PFSK-1 (cell line): Measurements from ENCODE around the gene SRMS.

Source experiments
- FOXP2 ChIP-seq: optimal IDR thresholded peaks from 2 replicates; pipeline ENCODE3; 2011; ENCODE audit warnings: borderline replicate concordance, control low read depth, inconsistent platforms; ENCODE audit not compliant: insufficient read depth; ENCODE audit errors: extremely low read length, extremely low read depth
- POLR2AphosphoS5 ChIP-seq: IDR thresholded peaks from 2 replicates; pipeline ENCODE4 v1.6.1; 2012; ENCODE audit warnings: low read depth, mild to moderate bottlenecking, control low read depth, low read length, moderate library complexity
- SIN3A ChIP-seq: IDR thresholded peaks from 2 replicates; pipeline ENCODE4 v1.6.1; 2012; ENCODE audit warnings: mild to moderate bottlenecking, low read length, moderate library complexity, borderline replicate concordance; ENCODE audit not compliant: insufficient read depth
- TAF1 ChIP-seq: IDR thresholded peaks from 2 replicates; pipeline ENCODE4 v1.6.1; 2012; ENCODE audit warnings: low read length, control low read depth, borderline replicate concordance; ENCODE audit not compliant: insufficient read depth
- TF ChIP-seq, protein P1 (sequence below), 2 experiments: IDR thresholded peaks; 2 replicates each; pipeline versions ENCODE4 v1.6.1 to v1.8.0; 2011 to 2012; ENCODE audit warnings: low read depth in 2 of 2, low read length in 2 of 2, control low read depth in 1 of 2, inconsistent platforms in 1 of 2, mild to moderate bottlenecking in 1 of 2, moderate library complexity in 1 of 2; ENCODE audit not compliant: insufficient read depth in 1 of 2

Gene SRMS

DNA sequence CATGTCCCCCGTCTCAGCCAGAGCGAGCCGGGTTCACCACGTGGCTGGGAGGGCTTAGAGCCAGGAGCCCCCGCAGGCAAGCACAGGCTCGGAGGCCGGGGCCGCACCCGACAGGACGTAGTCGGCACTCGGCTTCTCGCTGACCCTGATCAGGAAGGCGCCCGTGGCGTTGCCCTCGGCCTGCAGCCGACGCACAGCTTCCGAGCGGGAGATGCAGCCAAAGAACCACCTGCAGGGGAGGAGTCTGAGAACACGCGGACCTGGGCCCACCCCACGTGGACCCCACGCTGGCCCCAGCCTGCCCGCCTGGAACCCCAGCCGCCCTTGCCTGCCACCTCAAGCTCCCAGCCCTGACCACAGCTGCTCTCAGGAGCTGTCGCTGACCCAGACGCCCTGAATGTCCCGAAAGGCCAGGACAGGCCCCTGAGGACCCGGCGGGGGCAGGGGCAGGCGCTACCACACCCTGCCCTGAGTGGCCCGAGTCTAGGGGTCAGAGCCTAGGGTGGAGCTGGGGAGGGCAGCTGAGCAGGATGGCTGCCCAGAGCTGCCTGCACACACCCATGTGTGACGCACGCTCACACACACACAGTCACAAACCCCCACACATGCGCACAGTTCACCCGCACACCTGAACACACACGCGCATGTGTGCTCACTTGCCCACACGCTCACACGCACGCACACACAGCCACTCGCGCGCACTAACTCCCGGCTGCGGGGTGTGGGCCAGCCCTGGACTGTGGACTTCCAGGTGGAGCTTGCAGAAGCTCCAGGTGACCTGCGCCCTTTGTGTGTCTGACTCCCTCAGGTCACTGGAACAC lies 12.5 kb downstream of the SRMS start:
- peak; percentile 30 for TF ChIP-seq FOXP2
- TF ChIP-seq, protein P1, sequence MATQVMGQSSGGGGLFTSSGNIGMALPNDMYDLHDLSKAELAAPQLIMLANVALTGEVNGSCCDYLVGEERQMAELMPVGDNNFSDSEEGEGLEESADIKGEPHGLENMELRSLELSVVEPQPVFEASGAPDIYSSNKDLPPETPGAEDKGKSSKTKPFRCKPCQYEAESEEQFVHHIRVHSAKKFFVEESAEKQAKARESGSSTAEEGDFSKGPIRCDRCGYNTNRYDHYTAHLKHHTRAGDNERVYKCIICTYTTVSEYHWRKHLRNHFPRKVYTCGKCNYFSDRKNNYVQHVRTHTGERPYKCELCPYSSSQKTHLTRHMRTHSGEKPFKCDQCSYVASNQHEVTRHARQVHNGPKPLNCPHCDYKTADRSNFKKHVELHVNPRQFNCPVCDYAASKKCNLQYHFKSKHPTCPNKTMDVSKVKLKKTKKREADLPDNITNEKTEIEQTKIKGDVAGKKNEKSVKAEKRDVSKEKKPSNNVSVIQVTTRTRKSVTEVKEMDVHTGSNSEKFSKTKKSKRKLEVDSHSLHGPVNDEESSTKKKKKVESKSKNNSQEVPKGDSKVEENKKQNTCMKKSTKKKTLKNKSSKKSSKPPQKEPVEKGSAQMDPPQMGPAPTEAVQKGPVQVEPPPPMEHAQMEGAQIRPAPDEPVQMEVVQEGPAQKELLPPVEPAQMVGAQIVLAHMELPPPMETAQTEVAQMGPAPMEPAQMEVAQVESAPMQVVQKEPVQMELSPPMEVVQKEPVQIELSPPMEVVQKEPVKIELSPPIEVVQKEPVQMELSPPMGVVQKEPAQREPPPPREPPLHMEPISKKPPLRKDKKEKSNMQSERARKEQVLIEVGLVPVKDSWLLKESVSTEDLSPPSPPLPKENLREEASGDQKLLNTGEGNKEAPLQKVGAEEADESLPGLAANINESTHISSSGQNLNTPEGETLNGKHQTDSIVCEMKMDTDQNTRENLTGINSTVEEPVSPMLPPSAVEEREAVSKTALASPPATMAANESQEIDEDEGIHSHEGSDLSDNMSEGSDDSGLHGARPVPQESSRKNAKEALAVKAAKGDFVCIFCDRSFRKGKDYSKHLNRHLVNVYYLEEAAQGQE (IDR thresholded peaks at IDR 0.05; ENCODE audit: insufficient read depth in 1 of 2, low read depth in 2 of 2, low read length in 2 of 2): no peak

DNA sequence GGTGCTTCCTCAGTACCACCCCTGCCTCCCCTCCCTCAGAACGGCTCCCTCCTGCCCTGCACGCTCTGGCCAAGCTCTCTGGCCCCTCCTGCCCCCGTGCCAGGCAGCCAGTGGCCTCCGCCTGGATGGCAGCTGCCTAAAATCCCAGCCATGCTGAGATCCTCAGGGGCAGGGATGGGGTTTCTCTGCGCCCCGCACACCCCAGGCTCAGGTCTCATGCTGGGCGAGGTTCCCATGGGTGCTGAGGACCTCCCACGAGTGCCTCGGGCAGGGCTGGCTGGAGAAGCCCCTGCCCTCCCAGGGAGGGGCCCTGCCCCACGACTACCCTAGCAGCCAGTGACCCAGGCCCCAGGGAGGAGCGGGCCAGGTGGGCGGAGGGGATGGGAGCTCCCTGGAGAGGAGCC lies 13.1 kb downstream of the SRMS start:
- TF ChIP-seq, protein P1 (IDR thresholded peaks at IDR 0.05; ENCODE audit: insufficient read depth in 1 of 2, low read depth in 2 of 2, low read length in 2 of 2): no peak
- no peak for TF ChIP-seq FOXP2

DNA sequence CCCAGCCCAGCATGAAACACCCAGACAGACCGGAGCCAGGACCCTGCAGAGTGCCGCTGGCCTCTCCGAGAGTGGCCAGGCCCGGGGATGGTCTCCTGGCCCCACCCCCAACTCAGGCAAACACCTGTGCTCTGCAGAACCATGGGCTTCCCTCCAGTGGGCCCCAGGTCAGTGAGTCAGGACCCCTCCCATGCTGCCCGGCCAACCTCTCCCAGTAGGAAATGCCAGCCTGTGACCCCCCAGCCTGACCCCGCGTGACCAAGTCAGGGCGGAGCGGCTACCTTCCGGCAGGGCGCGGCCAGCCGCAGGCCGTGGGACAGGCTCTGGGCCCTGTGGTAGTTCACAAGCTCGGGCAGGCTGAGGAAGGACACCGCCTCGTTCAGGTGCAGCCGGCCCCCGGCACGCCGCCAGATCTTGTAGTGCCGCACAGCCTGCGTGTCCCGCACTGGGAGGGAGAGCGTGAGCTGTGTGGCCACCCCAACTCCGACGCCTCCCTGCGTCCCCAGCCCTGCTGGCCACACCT lies 13.6 kb downstream of the SRMS start:
- TF ChIP-seq, protein P1 (IDR thresholded peaks at IDR 0.05; ENCODE audit: insufficient read depth in 1 of 2, low read depth in 2 of 2, low read length in 2 of 2): no peak
- TF ChIP-seq SIN3A: no peak
- TF ChIP-seq TAF1: no peak
- TF ChIP-seq POLR2AphosphoS5: no peak
- no peak for TF ChIP-seq FOXP2

DNA sequence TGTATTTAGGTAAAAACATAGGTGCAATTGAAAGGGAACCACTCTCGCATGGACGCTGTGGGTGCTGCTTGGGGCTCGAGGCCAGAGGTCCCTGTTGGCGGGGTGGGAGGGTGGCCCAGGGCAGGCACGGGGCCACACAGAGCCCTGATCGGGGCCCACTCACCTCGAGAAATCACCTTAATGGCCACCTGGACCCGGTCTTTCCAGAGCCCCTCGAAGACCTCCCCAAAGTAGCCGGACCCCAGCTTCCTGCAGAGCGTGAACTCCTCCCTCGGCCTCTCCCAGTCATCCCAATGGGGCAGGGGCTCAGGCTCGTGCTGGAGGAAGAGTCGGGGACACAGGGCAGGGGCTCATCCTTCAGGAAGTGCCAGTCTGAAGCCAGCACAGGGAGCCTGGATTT lies 14.2 kb downstream of the SRMS start:
- TF ChIP-seq FOXP2: no peak
- no peak for TF ChIP-seq SIN3A
- no peak for TF ChIP-seq TAF1
- no peak for TF ChIP-seq POLR2AphosphoS5
- TF ChIP-seq, protein P1 (IDR thresholded peaks at IDR 0.05; ENCODE audit: insufficient read depth in 1 of 2, low read depth in 2 of 2, low read length in 2 of 2): no peak

DNA sequence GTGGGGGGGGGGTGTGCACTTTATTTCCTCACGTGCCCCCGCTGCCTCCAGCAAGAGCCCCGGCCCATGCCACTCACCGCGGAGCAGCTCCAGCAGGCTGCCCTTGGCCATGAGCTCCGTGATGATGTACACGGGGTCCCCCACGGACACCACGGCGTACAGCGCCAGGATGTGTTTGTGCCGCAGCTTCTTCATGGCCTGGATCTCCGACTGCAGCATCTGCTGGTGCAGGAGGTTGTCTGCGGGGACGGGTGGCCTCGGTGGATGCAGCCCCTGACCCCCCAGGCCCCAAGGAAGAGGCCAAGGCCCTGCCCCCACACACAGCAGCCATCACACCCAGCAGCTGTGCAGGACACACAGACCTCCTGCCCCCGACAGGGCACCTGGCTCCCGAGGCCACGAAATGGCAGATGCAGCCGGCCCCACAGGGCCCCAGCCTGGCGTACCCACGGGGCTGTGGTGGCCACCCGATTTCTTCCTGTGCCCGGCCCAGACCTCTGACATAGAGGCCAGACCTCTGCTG lies 15.0 kb downstream of the SRMS start:
- TF ChIP-seq SIN3A: no peak
- TF ChIP-seq FOXP2: no peak
- TF ChIP-seq, protein P1 (IDR thresholded peaks at IDR 0.05; ENCODE audit: insufficient read depth in 1 of 2, low read depth in 2 of 2, low read length in 2 of 2): no peak
- TF ChIP-seq TAF1: no peak
- TF ChIP-seq POLR2AphosphoS5: no peak
